NCI-H1417 (cell line): ENCODE data around the gene EPHA8.

ENCODE experiments used
- DNase-seq, 3 experiments: peaks; one replicate each; lab custom pipeline; 2025; lab: John Stamatoyannopoulos, UW

The EPHA8 gene

DNA sequence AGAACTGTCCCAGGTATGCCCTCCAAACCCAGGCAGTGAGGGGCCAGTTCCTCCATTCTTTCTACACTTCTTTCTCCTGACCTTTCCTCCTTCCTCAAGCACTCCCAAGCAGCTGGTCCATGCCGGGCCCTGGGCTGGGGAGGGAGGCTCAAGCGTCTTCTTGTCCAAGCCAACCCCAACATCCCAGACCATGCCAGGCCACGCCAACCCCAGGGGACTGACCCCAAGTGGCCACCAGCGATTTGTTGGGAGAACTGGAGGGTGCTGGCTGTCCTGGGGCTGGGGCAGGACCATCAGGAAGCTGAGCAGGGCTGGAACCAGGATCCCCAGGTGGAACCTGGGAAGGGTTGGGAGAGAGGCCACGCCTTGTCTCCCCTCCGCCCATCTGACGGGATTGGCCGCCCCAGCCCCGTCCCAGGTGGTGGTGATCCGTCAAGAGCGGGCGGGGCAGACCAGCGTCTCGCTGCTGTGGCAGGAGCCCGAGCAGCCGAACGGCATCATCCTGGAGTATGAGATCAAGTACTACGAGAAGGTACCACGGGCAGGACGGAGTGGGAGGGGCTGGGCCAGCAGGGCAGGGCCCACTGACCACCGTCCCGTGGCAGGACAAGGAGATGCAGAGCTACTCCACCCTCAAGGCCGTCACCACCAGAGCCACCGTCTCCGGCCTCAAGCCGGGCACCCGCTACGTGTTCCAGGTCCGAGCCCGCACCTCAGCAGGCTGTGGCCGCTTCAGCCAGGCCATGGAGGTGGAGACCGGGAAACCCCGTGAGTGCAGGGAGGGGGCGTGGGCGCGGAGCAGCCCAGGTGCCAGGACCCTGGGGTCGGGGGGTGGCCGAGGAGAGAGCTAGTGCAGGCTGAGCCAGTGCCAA lies 29.9 kb downstream of the EPHA8 start:
- DNase-seq, result peak in 1 of 3 experiments; percentile 83

DNA sequence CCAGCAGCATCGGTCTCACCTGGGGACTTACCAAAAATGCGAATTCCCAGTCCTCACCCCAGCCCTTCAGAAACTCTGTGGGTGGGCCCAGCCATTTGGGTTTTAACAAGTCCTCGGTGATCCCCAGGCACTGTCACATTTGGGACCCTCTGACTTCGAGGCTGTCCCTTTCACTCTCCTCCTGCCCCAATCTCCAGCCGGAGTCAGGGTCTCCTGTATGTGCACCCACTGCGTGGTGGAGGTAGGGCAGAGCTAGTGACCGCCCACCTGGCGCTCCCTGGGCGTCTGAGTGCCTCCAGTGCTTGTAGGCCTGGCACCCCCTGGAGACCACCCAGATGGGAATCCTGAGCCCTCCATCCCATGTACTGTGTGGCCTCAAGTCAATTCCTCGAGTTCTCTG lies 31.1 kb downstream of the EPHA8 start:
- no peak for DNase-seq

DNA sequence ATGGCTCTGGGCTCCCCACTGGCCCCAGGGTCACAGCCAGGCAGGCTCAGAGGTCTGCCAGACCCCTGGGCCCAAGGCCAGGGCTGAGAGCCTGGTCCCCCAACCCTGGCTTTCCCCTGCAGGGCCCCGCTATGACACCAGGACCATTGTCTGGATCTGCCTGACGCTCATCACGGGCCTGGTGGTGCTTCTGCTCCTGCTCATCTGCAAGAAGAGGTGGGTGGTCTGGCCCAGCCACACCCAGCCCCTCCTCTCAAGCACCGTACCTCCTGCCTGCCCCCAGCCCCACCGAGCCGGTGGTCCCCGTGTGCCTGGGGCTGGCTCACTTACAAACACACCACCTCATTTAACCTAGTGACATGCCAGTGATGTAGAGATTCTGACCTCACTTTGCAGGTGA lies 31.8 kb downstream of the EPHA8 start:
- no peak for DNase-seq

DNA sequence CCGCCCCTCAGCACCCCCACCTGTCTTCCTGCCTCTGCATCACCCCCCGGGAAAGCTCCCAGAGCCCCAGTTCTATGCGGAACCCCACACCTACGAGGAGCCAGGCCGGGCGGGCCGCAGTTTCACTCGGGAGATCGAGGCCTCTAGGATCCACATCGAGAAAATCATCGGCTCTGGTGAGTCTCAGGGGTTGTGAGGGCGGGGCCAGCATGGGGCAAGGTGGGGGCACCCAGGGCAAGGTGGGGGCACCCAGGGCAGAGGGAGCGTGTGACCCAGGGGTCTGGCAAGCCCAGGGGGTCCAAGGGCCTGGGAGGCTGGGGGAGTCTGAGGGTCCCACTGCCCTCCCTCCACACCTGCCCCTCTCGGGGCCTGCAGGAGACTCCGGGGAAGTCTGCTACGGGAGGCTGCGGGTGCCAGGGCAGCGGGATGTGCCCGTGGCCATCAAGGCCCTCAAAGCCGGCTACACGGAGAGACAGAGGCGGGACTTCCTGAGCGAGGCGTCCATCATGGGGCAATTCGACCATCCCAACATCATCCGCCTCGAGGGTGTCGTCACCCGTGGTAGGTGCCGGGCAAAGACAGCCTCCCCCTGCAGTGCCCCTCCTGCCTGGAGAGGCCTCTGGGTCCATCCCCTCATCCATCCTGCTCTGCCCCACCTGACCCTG lies 34.1 kb downstream of the EPHA8 start:
- DNase-seq, result no peak

DNA sequence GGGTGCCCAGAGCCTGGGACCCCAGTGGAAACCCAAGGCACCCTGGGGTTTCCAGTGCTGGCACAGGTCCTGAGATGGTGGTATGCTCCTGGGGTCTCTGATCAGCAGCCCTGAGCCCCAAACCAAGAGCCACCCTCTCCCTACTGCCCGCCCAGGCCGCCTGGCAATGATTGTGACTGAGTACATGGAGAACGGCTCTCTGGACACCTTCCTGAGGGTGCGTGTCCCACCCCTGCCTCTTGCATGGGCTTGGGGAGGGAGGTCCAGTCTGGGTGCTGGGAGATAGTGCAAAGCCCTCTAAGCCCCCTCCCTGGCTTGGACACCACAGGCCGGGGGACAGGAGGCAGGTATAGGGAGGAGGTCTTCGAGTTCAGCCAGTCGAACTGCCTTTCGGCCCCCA lies 34.7 kb downstream of the EPHA8 start:
- no peak for DNase-seq

DNA sequence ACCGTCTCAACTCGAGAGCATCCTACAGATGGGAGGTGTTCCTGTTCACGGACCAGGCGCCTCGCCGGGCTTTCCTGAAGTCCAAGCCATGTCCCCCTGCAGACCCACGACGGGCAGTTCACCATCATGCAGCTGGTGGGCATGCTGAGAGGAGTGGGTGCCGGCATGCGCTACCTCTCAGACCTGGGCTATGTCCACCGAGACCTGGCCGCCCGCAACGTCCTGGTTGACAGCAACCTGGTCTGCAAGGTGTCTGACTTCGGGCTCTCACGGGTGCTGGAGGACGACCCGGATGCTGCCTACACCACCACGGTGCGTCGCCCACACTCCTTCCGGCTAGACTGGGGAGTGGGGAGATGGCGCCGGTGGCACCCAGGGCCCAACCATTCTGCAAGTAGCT lies 35.4 kb downstream of the EPHA8 start:
- no peak for DNase-seq

DNA sequence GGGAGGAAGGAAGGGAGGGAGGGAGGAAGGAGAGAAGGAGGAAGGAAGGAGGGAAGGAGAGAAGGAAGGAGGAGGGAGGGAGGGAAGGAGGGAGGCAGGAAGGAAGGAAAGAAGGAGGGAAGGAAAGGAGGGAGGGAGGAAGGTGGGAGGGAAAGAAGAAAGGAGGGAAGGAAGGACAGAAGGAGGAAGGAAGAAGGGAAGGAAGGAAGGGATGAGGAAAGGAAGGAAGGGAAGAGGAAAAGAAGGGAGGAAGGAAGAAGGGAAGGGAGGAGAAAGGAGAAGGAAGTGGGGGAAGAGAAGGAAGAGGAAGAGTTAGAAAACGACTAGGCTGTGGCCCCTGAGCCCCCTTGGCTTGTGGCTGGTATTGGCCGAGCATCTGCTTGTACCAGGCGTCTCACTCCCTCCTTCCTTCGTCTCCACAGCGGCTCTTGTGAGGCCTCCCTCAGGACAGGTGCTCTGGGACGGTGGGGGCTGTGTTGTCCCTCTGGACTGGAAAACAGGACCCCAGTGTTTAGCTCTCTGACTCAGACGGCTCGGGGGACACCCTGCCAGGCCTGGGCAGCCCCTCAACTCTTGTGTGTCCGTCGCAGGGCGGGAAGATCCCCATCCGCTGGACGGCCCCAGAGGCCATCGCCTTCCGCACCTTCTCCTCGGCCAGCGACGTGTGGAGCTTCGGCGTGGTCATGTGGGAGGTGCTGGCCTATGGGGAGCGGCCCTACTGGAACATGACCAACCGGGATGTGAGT lies 37.0 kb downstream of the EPHA8 start:
- DNase-seq, result no peak

DNA sequence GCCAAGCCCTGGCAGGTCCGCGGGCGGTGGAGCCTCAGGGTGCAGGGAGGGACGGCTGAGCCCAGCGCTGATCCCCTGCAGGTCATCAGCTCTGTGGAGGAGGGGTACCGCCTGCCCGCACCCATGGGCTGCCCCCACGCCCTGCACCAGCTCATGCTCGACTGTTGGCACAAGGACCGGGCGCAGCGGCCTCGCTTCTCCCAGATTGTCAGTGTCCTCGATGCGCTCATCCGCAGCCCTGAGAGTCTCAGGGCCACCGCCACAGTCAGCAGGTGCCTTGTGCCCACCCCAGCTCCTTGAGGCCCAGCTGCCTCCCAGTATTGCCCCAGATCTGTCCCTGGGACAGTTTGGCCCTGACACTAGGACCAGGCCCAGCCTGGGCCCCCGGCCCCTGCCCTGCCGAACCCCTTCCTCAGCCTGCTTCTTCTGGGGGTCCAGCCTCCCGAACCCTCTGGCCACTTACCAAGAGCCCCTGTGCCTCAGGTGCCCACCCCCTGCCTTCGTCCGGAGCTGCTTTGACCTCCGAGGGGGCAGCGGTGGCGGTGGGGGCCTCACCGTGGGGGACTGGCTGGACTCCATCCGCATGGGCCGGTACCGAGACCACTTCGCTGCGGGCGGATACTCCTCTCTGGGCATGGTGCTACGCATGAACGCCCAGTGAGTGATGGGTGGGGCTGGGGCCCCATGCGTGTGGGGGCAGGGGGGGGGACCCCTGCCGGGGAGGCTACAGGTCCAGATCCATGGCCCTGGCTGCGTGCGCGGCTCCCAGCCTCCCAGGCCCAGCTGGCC lies 37.7 kb downstream of the EPHA8 start:
- peak in 1 of 3 experiments; percentile 10 for DNase-seq

DNA sequence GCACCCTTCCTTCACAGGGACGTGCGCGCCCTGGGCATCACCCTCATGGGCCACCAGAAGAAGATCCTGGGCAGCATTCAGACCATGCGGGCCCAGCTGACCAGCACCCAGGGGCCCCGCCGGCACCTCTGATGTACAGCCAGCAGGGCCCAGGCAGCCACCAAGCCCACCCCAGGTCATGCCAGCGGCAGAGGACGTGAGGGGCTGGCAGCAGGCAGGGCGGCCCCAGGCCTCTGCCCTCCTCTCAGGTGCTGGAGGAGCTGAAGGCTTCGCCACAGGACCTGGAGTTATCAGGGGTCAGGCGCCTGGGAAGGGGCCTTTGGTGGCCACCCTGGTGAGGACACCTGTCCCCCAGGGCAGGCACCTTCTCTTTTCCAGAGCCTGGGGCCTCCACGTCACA lies 38.3 kb downstream of the EPHA8 start:
- no peak for DNase-seq

DNA sequence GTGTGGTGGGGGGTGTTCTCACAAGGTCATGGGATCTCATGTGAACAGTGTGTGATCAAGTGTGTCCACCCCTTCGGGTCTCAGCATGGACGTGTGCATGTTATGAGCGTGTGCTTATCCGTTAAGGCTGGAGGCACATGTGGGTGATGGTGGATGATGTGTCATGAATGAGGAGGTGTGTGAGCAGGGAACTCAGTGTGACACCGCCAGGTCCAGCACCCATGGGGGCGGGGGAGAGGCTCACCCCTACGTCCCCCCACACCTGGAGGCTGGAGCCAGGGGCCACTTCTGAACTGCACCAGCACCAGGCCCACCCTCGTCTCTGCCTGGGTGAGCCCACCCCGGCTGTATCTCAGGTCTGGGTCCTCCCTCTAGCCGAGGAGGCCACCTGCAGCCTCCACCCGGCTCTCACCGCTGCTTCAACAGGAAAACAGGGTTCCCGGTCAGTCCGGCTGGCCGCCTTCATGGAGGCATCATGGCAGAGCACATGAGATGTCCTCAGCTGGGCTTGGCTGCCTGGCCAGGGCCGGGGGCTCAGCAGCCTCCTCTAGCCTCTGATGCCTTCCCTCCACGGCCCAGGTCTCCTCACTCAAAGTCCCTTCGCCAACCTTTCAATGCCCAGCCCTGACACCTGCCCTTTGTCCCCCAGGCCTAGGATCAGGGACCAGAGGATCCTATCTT lies 38.9 kb downstream of the EPHA8 start:
- no peak for DNase-seq

DNA sequence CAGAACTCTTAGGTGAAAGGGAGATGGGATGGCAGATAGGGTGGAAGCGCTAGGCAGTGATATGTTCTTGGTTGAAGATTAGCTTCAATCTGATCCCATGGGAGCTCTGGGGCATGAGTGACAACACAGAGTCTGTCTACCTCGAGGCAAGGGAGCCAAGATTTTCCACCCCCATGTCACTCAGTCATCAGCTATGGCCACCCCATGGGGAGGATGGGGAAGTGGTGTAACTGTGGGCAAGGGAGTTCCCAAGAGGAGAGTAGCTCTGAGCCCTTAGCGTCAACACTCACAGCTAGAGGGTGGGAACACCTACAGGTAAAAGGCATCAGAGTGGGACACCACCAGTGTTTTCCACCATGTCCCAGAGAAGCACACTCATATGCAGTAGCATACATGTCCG lies 42.9 kb downstream of the EPHA8 start:
- no peak for DNase-seq

DNA sequence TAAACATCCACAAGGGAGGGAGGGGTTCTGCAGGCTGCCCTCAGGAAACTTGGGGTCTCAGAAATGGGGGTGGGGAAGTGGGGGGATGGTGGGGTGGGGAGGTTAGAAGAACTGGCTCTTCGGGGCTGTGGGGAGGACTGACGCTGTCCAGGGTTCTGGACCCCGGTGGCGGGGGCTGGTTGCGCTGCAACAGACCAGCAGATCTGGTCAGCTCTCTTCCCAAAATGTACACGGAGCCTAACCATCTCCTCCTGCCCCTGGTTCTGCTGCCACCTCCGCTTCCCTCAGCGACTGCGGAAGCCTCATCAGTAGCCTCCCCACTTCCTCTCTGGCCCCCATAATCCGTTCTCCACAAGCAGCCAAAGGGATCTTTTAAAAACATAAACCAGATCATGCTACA lies 43.9 kb downstream of the EPHA8 start:
- DNase-seq, result no peak

DNA sequence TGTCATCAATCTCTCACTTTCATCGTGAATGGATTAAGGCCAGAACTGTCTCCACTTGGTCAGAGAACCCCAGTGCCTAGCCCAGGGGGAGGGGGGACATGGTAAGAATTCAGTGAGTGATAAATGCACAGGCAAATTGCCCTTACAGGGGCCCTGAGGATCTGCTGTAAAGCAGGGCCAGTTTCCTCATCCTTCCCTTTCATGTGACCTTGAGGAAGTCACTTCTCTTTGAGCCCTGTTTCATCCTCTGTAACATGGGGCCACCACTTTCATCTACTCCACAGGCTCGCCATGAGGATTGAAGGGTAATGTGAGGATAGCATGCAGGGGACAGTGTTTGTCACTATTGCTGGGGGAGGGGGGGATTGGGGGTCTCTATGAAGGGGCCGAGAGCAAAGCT lies 45.1 kb downstream of the EPHA8 start:
- no peak for DNase-seq

DNA sequence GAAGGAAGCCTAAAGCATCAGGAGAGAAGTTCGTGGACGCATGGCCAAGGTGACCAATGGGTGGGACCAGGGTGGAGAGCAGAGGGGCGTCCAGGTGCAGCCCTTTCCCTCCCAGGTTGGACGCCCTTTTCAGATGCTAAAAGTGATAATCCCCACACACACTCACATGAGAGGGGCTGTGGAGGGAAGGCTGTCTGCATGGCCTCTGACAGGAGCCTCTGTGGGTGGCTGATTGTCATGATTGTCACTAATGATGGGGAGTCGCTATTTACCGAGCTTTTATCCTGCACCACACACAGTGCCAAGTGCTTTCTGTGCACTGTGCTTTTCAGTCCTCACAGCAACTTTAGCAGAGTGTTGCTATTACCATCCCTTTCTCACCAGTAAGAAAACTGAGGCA lies 46.0 kb downstream of the EPHA8 start:
- peak in 2 of 3 experiments; percentile 78 to 94 for DNase-seq

DNA sequence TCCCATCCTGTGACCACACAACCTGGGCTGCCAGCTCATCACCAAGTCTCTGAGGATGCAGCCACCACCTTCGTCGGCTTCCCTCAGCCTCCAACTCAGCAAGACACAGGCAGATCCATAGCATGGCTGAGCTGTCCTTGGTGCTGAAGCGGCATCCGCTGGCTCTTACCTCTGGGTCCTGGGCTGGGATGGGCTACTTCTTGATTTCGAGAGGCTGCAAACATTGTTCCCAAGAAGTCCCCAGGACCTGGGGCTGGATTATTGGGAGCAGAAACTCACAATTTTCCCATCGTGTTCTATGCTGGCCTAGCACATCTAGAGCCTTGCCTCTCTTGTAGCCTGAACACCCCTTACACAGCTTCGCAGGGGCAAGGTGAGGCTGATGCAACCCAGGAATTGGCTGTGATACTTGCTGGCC lies 48.2 kb downstream of the EPHA8 start:
- DNase-seq, result no peak

DNA sequence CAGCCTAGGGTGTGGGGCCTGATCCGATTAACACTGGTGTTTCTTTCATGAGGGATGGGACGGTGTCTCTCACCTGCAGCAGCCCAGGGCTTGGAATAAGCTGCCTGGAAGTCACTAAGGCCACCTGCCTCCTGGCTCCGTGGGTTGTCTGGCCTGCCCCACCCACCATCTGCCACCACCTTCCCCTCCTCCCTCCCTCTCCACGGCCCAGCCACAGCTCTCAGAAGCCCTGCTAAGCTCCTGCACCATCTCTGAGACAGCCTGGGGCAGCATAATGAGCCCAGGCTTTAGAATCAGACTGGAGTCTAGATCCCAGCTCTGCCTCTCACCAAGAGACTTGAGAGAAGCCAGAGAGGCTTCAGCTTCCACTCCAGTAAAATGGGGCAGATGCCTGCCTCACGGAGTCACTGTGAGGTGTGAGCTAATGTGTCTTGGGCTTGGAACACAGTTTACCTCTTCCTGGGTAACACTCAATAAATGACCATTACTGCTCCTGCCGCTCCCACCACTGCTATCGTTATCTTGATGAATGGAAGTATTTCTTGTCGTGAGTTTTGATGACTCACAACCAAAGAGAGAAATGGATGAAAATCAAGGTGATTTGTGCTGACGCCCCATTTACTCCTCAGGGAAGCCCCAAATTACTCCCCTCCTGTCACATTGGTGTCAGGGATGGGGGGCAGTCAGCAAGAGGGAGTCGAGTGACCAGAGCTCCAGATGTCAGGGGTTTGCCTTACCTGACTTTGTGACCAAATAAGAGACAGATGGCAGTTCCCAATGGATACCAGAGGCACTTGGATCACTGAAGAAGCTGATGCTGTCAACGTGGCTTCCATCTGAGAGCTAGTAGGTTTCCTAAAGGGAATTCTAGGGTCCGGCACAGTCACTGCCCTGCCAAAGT lies 49.6 kb downstream of the EPHA8 start:
- peak; percentile 79 to 88 (median 79) for DNase-seq

DNA sequence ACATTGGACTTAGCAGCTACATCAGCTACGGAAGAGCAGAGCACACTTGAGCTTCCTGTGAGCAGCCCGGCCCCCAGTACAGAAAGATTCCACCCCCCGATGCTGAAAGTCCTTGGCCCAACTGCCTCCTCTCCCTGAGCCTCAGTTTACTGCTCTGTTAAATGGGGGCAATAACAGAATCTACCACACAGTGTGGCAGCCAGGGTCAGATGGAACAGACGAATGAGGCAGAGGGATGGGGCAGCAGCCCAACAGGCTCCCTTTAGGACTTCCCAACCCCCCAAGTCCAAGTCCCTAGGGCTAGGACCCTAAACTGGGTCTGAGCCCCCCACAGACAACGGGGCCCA lies 50.3 kb downstream of the EPHA8 start:
- no peak for DNase-seq

DNA sequence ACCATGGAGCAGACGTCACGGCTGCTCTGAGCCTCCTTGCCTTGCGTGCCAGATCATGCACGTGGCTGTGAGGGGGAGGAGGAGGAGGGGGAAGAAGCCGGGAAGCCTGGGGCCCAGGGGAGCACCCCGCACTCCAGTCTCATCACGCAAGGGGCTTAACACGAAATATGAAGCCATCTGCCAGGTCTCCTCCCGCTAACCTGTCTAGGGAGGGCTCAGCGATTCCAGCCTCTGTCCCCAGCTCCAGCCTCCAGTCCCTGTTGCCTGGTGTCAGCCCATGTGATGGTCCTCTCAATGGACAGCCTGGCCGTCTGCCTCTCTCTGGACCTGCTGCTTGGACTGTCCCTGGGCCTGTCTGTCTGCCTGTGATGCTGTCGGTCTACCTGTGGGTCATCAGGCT lies 50.7 kb downstream of the EPHA8 start:
- DNase-seq, result peak in 1 of 3 experiments; percentile 22

DNA sequence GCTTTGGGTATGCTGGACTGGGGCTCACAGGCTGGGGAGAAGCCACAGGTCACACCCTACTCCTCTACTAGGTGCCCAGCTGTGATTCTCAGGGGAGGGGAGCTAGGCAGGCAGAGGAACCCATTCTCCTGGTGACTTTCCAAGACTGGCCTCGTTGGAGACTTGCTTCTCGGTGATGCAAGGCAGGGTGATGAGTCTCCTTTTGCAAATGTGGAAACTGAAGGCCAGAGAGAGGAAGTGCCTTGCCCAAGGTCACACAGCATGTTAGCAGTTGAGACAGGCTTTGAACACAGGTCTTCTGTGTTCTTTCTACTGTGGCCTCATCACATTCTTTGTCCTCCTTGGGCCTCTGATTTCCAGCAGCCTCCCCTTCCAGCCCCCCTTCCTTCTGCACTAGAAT lies 52.6 kb downstream of the EPHA8 start:
- no peak for DNase-seq

DNA sequence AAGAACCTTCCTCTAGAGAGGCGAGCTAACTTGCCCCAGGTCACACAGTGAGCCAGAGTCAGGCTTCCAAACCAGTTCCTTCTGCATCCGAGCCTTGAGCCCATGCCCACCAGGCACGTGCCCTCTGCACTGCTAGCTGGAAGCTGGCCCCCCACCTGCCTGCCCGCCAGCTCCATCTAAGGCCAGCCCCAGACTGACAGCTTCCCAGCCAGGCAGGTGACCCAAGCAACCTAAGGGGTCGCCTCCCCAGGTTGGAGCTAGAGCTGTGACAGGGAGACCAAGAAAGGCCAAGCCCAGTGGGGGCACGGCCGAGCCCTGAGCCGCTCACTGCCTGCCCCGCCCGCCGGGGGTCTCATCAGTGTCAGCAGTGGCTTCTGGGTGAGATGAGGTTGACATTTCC lies 53.3 kb downstream of the EPHA8 start:
- no peak for DNase-seq
